Right lobe of liver (tissue), 6 donors: ENCODE data around the gene MTHFD2. TPM values are rescaled to one million over a fixed set of nuclear protein-coding genes. Genes with fewer than 3 reads are reported as not detected.

Experiments used
- ATAC-seq, 4 donors: fragments of 200-7000 bp; cut with Tn5 transposase; one replicate each; pipeline ENCODE4 v1.9.1; 2020; ENCODE audit warnings: mild to moderate bottlenecking in 4 of 4, moderate library complexity in 4 of 4
- DNase-seq, 3 donors: peaks; one replicate each; pipeline ENCODE4 v3.0.0-alpha.2; 2020
- H3K27ac ChIP-seq, 3 donors: fragments of 200-600 bp; one replicate each; pipeline ENCODE4 v1.8.0; 2022
- H3K27me3 ChIP-seq, 2 donors: fragments of 200-600 bp; one replicate each; pipeline ENCODE4 v1.8.0; 2022
- H3K36me3 ChIP-seq, 4 donors: fragments of 200-600 bp; sonication (generic) in 1 of 4; one replicate each; pipeline versions ENCODE4 v1.5.1 to v1.8.0; 2017 to 2022; ENCODE audit warnings: control low read depth in 1 of 4
- H3K4me1 ChIP-seq, 4 donors: fragments of 200-600 bp; sonication (generic) in 1 of 4; one replicate each; pipeline versions ENCODE4 v1.5.1 to v1.8.0; 2017 to 2022; ENCODE audit warnings: control low read depth in 1 of 4
- H3K4me3 ChIP-seq, 3 donors: fragments of 200-600 bp; one replicate each; pipeline ENCODE4 v1.8.0; 2022
- H3K9me3 ChIP-seq, 4 donors: fragments of 200-600 bp; sonication (generic) in 1 of 4; one replicate each; pipeline versions ENCODE4 v1.5.1 to v1.8.0; 2017 to 2022; ENCODE audit warnings: control low read depth in 1 of 4
- CTCF ChIP-seq, 4 donors: fragments of 200-600 bp in 3 of 4; fragments of 450-650 bp in 1 of 4; IDR thresholded peaks; one replicate each; pipeline versions ENCODE4 v1.5.1 to v1.8.0; 2016 to 2022; ENCODE audit warnings: antibody characterized with exemption in 4 of 4, mild to moderate bottlenecking in 2 of 4
- POLR2A ChIP-seq: fragments of 450-650 bp; IDR thresholded peaks from one replicate; pipeline ENCODE4 v1.6.1; 2017; ENCODE audit warnings: antibody characterized with exemption, mild to moderate bottlenecking
- WGBS: methylation state at CpG from one replicate; pipeline ENCODE4 v1.1.6; 2018; ENCODE audit warnings: low coverage, low lambda C conversion rate; ENCODE audit not compliant: insufficient coverage; ENCODE audit errors: missing lambda C conversion rate; 5-methylcytosine and 5-hydroxymethylcytosine counted together
- intact Hi-C, 2 donors: fragments of 100-400 bp; cut with DNase I; formaldehyde crosslinking; loops; one replicate each; pipeline versions ENCODE4 v1.11.2 to v1.14.1; 2022
- total RNA-seq, 6 experiments: library from RNA; depleted of rRNA in 2 of 6; stranded (reverse); fragments of >200 nt in 2 of 6; fragmentation: NEBNext Ultra II Directional in 3 of 6; extraction: Animal tissue kit (Norgen Biotek cat#: 25700) in 3 of 6; gene quantifications; one replicate each; pipeline versions ENCODE4 v1.1.0 to v1.2.4, GENCODE V29; 2016 to 2023
- donor health status: DM: no; HTN: yes; CAD: no.
- donor health status: DM: no; HTN: no; CAD: no.
- donor health status: DM: no; HTN: no; CAD: no.
- donor health status: DM: no; HTN: yes; CAD: no.
- donor health status: DM: no; HTN: yes; CAD: no.

The MTHFD2 gene
- total RNA-seq, 6 experiments from 2014 or later: 0.31 to 7.4 (median 2.0) TPM

- WGBS: 83% methylated on average over 6 of the region's 10 CpGs
Measured at GRCh38 chr2:74252036-74252435, 53.6 kb downstream of the MTHFD2 start.

DNA sequence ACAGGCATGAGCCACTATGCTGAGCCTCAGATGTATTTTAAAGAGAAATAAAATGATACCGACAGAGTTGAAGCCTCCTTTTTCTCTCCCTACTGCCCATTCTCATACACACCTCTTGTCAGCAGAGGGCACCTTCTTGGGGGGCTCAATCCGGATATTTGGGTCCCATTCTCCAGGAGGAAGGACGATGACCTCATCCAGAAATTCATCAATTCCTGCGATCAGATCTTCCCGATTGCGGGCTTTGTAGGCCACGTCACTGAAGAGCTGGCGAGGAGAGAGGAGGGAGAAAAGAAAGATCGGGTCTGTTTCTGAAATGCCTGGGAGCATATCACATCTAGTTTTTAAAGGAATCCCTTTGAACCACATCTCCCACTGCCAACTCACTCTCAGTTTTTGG, 54.4 kb downstream of the MTHFD2 start:
- Histone ChIP-seq H3K9me3 (no peaks in the 10 kb centered on the region), H3K36me3 (no peaks in the 10 kb centered on the region), H3K4me3 (no peak overlapping the region), H3K27me3 (no peaks in the 10 kb centered on the region), H3K4me1 (no peaks in the 10 kb centered on the region), H3K27ac (no peak overlapping the region)
- TF ChIP-seq CTCF (IDR thresholded peaks at IDR 0.05): no peak
- TF ChIP-seq POLR2A: no peak
- intact Hi-C loops: loop anchor here in 1 of 2 donors (10.0 kb wide), 1 partner anchor 92 kb away; the partner anchor contains the start of gene SLC4A5
- peak in 1 of 3 donors; percentile 5 for DNase-seq
- no peak for ATAC-seq
- WGBS: 74% methylated on average over 9 of the region's 9 CpGs

More at GRCh38 chr2:74252036-74252435, 53.6 kb downstream of the MTHFD2 start:
- TF ChIP-seq POLR2A (no peak), CTCF (IDR thresholded peaks at IDR 0.05) (no peak)
- Histone ChIP-seq H3K4me3 (no peak overlapping the region), H3K27ac (no peak overlapping the region), H3K9me3 (no peaks in the 10 kb centered on the region), H3K27me3 (no peaks in the 10 kb centered on the region), H3K36me3 (no peaks in the 10 kb centered on the region), H3K4me1 (no peaks in the 10 kb centered on the region)
- ATAC-seq: no peak
- intact Hi-C loops: loop anchor here in 1 of 2 donors (10.0 kb wide), 1 partner anchor 93 kb away; the partner anchor contains the start of gene SLC4A5
- DNase-seq: no peak

- no peak overlapping the region for H3K27ac ChIP-seq
- no peaks in the 10 kb centered on the region for H3K4me1 ChIP-seq
- ATAC-seq (no peak), DNase-seq (no peak)
- WGBS: 70% methylated on average over 7 of the region's 7 CpGs
- H3K4me3 ChIP-seq: no peak overlapping the region
- intact Hi-C loops: loop anchor here in 1 of 2 donors (10.0 kb wide), 1 partner anchor 91 kb away; the partner anchor contains the start of gene SLC4A5
- TF ChIP-seq CTCF (IDR thresholded peaks at IDR 0.05) (no peak), POLR2A (no peak)
- no peaks in the 10 kb centered on the region for H3K9me3 ChIP-seq
- H3K27me3 ChIP-seq: no peaks in the 10 kb centered on the region
- no peaks in the 10 kb centered on the region for H3K36me3 ChIP-seq
Measured at GRCh38 chr2:74253306-74253970, 55.0 kb downstream of the MTHFD2 start.

DNA sequence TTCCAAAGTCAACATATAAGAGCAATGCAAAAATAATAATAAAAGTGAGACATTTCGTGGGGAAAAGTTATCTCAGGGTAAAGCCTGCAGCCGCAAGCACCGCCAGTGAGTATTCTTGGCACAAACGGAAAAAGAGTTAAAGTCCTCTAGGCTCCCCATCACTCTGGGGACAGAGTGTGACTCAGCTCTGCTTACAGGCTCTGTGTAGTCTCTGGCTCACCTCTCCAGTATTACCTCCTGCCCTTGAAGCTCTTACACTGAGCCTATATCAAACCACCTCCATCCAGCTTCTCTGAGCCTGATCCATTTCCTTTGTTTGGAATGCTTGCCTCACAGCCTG, 55.5 kb downstream of the MTHFD2 start:
- no peaks in the 10 kb centered on the region for H3K4me1 ChIP-seq
- ATAC-seq (peak in 1 of 4 donors; percentile 66), DNase-seq (peak in 1 of 3 donors; percentile 1)
- H3K27ac ChIP-seq: no peak overlapping the region
- no peaks in the 10 kb centered on the region for H3K9me3 ChIP-seq
- TF ChIP-seq CTCF (IDR thresholded peaks at IDR 0.05) (no peak), POLR2A (no peak)
- no peaks in the 10 kb centered on the region for H3K27me3 ChIP-seq
- H3K4me3 ChIP-seq: no peak overlapping the region
- WGBS: 67% methylated on average over 4 of the region's 4 CpGs
- intact Hi-C loops: loop anchor here in 1 of 2 donors (10.0 kb wide), 1 partner anchor 91 kb away; the partner anchor contains the start of gene SLC4A5
- no peaks in the 10 kb centered on the region for H3K36me3 ChIP-seq
